WTC11 (cell line): Measurements from ENCODE around the gene PRSS8. TPM values are rescaled to one million over a fixed set of nuclear protein-coding genes. Genes with fewer than 3 reads are reported as not detected.

ENCODE experiments used
- CREB1 ChIP-seq: sonication (generic); formaldehyde crosslinking; IDR thresholded peaks from 2 replicates; pipeline ENCODE4 v1.8.0; 2023; ENCODE audit warnings: mild to moderate bottlenecking, missing genetic modification reagents
- CREM ChIP-seq: sonication (generic); formaldehyde crosslinking; IDR thresholded peaks from 2 replicates; pipeline ENCODE4 v1.8.1; 2022; ENCODE audit warnings: mild to moderate bottlenecking, missing genetic modification reagents, moderate library complexity
- EMX1 ChIP-seq: fragments of 250-450 bp; sonication (Bioruptor Pico); IDR thresholded peaks from 2 replicates; pipeline ENCODE4 v1.8.0; 2021; ENCODE audit warnings: mild to moderate bottlenecking
- FOXK1 ChIP-seq: sonication (generic); formaldehyde crosslinking; IDR thresholded peaks from 2 replicates; pipeline ENCODE4 v1.8.0; 2022; ENCODE audit warnings: mild to moderate bottlenecking, moderate library complexity, missing genetic modification reagents
- GRHL2 ChIP-seq: fragments of 250-450 bp; sonication (Bioruptor Pico); IDR thresholded peaks from 2 replicates; pipeline ENCODE4 v1.8.0; 2022; ENCODE audit warnings: mild to moderate bottlenecking, moderate library complexity; ENCODE audit not compliant: insufficient replicate concordance, severe bottlenecking
- GTF2I ChIP-seq: fragments of 250-450 bp; sonication (Bioruptor Pico); conservative IDR thresholded peaks from 2 replicates; pipeline ENCODE4 v1.4.0; 2021; ENCODE audit warnings: mild to moderate bottlenecking
- HMGA2 ChIP-seq: fragments of 250-450 bp; sonication (Bioruptor Pico); IDR thresholded peaks from 2 replicates; pipeline ENCODE4 v1.4.0; 2021; ENCODE audit warnings: mild to moderate bottlenecking, moderate library complexity
- IRF2 ChIP-seq: sonication (generic); formaldehyde crosslinking; IDR thresholded peaks from 2 replicates; pipeline ENCODE4 v1.8.0; 2022; ENCODE audit warnings: low read depth, missing genetic modification reagents, borderline replicate concordance
- MXD4 ChIP-seq: fragments of 250-450 bp; sonication (Bioruptor Pico); IDR thresholded peaks from 2 replicates; pipeline ENCODE4 v1.8.0; 2021; ENCODE audit warnings: mild to moderate bottlenecking, moderate library complexity, borderline replicate concordance
- NFATC4 ChIP-seq: fragments of 250-450 bp; sonication (Bioruptor Pico); IDR thresholded peaks from 2 replicates; pipeline ENCODE4 v1.9.0; 2021; ENCODE audit warnings: mild to moderate bottlenecking
- NFE2L1 ChIP-seq: sonication (generic); formaldehyde crosslinking; IDR thresholded peaks from 2 replicates; pipeline ENCODE4 v1.8.1; 2023; ENCODE audit warnings: missing genetic modification reagents
- NR2C2 ChIP-seq: sonication (generic); formaldehyde crosslinking; IDR thresholded peaks from 2 replicates; pipeline ENCODE4 v1.8.0; 2022; ENCODE audit warnings: mild to moderate bottlenecking, missing genetic modification reagents
- NR3C1 ChIP-seq: sonication (generic); formaldehyde crosslinking; conservative IDR thresholded peaks from 2 replicates; pipeline ENCODE4 v1.8.1; 2023; ENCODE audit warnings: low read depth, mild to moderate bottlenecking, missing genetic modification reagents
- PRRX2 ChIP-seq: fragments of 250-450 bp; sonication (Bioruptor Pico); IDR thresholded peaks from 2 replicates; pipeline ENCODE4 v1.8.0; 2021; ENCODE audit warnings: mild to moderate bottlenecking
- RELA ChIP-seq: sonication (generic); formaldehyde crosslinking; IDR thresholded peaks from 2 replicates; pipeline ENCODE4 v1.8.1; 2022; ENCODE audit warnings: missing genetic modification reagents, mild to moderate bottlenecking, borderline replicate concordance
- SMAD4 ChIP-seq: sonication (generic); formaldehyde crosslinking; IDR thresholded peaks from 2 replicates; pipeline ENCODE4 v1.8.0; 2022; ENCODE audit warnings: mild to moderate bottlenecking, missing genetic modification reagents
- SP1 ChIP-seq: sonication (generic); formaldehyde crosslinking; conservative IDR thresholded peaks from 2 replicates; pipeline ENCODE4 v1.8.1; 2022; ENCODE audit warnings: missing genetic modification reagents
- TEAD4 ChIP-seq: sonication (generic); formaldehyde crosslinking; IDR thresholded peaks from 2 replicates; pipeline ENCODE4 v1.8.0; 2022; ENCODE audit warnings: mild to moderate bottlenecking, missing genetic modification reagents
- ZBTB21 ChIP-seq: sonication (generic); formaldehyde crosslinking; IDR thresholded peaks from 2 replicates; pipeline ENCODE4 v1.8.1; 2023; ENCODE audit warnings: mild to moderate bottlenecking, missing genetic modification reagents, borderline replicate concordance
- ZNF121 ChIP-seq: sonication (generic); formaldehyde crosslinking; IDR thresholded peaks from 2 replicates; pipeline ENCODE4 v1.8.0; 2023; ENCODE audit warnings: missing genetic modification reagents
- ZNF138 ChIP-seq: sonication (generic); formaldehyde crosslinking; conservative IDR thresholded peaks from 2 replicates; pipeline ENCODE4 v1.8.1; 2022; ENCODE audit warnings: mild to moderate bottlenecking, moderate library complexity, missing genetic modification reagents
- ZNF219 ChIP-seq: sonication (generic); formaldehyde crosslinking; IDR thresholded peaks from 2 replicates; pipeline ENCODE4 v1.8.0; 2023; ENCODE audit warnings: missing genetic modification reagents, mild to moderate bottlenecking, borderline replicate concordance
- total RNA-seq: library from RNA; stranded (reverse); gene quantifications from 3 replicates; pipeline ENCODE4 v1.2.3, GENCODE V29; 2021
- TF ChIP-seq, protein P1 (sequence below): sonication (generic); formaldehyde crosslinking; IDR thresholded peaks from 2 replicates; pipeline ENCODE4 v1.8.1; 2023; ENCODE audit warnings: mild to moderate bottlenecking, missing genetic modification reagents
- TF ChIP-seq, protein P2 (sequence below): sonication (generic); formaldehyde crosslinking; IDR thresholded peaks from 2 replicates; pipeline ENCODE4 v1.8.1; 2022; ENCODE audit warnings: missing genetic modification reagents, borderline replicate concordance
- TF ChIP-seq, protein P3 (sequence below): sonication (generic); formaldehyde crosslinking; IDR thresholded peaks from 2 replicates; pipeline ENCODE4 v1.8.1; 2022; ENCODE audit warnings: mild to moderate bottlenecking, missing genetic modification reagents, moderate library complexity, borderline replicate concordance
- TF ChIP-seq, protein P4 (sequence below): fragments of 250-450 bp; sonication (Bioruptor Pico); IDR thresholded peaks from 2 replicates; pipeline ENCODE4 v1.9.0; 2021; ENCODE audit warnings: mild to moderate bottlenecking
- TF ChIP-seq, protein P5 (sequence below): sonication (generic); formaldehyde crosslinking; IDR thresholded peaks from 2 replicates; pipeline ENCODE4 v1.8.0; 2022; ENCODE audit warnings: mild to moderate bottlenecking, missing genetic modification reagents
- TF ChIP-seq, protein P6 (sequence below): fragments of 250-450 bp; sonication (Bioruptor Pico); IDR thresholded peaks from 2 replicates; pipeline ENCODE4 v1.8.0; 2021; ENCODE audit warnings: mild to moderate bottlenecking
- TF ChIP-seq, protein P7 (sequence below): sonication (generic); formaldehyde crosslinking; IDR thresholded peaks from 2 replicates; pipeline ENCODE4 v1.8.0; 2023; ENCODE audit warnings: missing genetic modification reagents
- TF ChIP-seq, protein P8 (sequence below): sonication (generic); formaldehyde crosslinking; IDR thresholded peaks from 2 replicates; pipeline ENCODE4 v1.8.1; 2023; ENCODE audit warnings: mild to moderate bottlenecking, moderate library complexity, missing genetic modification reagents

PRSS8 gene
- total RNA-seq, 1 experiment from 2014 or later, result 78.8 TPM

DNA sequence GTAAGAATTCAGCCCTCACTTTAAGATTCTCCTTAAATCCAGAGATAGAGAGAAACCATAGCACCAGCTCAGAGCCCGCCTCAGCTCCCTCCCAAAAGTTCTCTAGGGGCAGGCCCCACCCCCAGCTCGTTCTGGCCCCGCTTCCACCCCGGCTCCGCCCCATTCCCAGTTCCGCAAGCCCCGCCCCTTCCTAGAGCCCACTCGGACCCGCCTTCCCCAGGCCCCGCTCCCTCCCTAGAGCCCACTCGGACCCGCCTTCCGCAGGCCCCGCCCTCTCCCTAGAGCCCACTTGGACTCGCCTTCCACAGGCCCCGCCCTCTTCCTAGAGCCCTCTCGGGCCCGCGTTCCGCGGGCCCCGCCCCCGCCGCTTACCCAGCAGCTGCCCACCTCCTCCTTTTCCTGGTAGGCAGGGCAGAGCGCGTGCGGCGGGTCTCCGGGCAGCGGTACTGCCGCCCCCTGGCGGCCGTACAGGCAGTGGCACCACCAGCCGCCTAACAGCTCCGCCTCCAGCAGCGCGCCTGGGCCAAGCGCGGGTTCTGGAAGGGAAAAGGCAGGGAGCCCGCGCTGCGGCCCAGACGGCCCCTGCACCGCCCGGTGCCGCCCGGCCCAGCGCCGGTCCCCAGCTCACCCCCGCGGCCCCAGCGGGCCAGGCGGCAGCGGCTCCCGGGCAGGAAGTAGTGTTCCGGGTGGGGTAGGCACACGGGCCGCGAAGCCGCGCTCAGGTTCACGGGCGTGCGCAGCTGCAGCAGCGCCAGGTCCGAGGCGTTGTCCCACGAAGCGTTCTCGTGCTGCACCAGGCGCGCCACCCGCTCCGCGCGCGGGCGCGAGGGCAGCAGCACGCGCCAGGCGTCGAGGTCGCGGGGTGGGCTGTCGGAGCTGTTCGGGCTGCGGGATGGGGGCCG is 6.8 kb upstream of the PRSS8 start (continued):
- TF ChIP-seq IRF2 (CRISPR knock-in tag), result peak; percentile 79
- no peak for TF ChIP-seq HMGA2 (CRISPR knock-in tag)
- TF ChIP-seq ZNF121 (CRISPR knock-in tag), result no peak
- TF ChIP-seq, protein P1, sequence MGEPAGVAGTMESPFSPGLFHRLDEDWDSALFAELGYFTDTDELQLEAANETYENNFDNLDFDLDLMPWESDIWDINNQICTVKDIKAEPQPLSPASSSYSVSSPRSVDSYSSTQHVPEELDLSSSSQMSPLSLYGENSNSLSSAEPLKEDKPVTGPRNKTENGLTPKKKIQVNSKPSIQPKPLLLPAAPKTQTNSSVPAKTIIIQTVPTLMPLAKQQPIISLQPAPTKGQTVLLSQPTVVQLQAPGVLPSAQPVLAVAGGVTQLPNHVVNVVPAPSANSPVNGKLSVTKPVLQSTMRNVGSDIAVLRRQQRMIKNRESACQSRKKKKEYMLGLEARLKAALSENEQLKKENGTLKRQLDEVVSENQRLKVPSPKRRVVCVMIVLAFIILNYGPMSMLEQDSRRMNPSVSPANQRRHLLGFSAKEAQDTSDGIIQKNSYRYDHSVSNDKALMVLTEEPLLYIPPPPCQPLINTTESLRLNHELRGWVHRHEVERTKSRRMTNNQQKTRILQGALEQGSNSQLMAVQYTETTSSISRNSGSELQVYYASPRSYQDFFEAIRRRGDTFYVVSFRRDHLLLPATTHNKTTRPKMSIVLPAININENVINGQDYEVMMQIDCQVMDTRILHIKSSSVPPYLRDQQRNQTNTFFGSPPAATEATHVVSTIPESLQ (CRISPR knock-in tag), result no peak
- TF ChIP-seq, protein P2, sequence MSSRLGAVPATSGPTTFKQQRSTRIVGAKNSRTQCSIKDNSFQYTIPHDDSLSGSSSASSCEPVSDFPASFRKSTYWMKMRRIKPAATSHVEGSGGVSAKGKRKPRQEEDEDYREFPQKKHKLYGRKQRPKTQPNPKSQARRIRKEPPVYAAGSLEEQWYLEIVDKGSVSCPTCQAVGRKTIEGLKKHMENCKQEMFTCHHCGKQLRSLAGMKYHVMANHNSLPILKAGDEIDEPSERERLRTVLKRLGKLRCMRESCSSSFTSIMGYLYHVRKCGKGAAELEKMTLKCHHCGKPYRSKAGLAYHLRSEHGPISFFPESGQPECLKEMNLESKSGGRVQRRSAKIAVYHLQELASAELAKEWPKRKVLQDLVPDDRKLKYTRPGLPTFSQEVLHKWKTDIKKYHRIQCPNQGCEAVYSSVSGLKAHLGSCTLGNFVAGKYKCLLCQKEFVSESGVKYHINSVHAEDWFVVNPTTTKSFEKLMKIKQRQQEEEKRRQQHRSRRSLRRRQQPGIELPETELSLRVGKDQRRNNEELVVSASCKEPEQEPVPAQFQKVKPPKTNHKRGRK (CRISPR knock-in tag), result no peak
- peak; percentile 86 for TF ChIP-seq NFE2L1 (CRISPR knock-in tag)
- TF ChIP-seq EMX1 (CRISPR knock-in tag), result no peak
- TF ChIP-seq, protein P3, sequence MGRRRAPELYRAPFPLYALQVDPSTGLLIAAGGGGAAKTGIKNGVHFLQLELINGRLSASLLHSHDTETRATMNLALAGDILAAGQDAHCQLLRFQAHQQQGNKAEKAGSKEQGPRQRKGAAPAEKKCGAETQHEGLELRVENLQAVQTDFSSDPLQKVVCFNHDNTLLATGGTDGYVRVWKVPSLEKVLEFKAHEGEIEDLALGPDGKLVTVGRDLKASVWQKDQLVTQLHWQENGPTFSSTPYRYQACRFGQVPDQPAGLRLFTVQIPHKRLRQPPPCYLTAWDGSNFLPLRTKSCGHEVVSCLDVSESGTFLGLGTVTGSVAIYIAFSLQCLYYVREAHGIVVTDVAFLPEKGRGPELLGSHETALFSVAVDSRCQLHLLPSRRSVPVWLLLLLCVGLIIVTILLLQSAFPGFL (CRISPR knock-in tag), result peak; percentile 68; the same call in 1 of the 2 replicates
- TF ChIP-seq GRHL2 (CRISPR knock-in tag), result no peak
- TF ChIP-seq SMAD4 (CRISPR knock-in tag), result peak; percentile 90; the same call in 1 of the 2 replicates
- TF ChIP-seq NR3C1, result peak; percentile 90; the same call in 1 of the 2 replicates
- peak; percentile 86; the same call in 1 of the 2 replicates for TF ChIP-seq FOXK1 (CRISPR knock-in tag)
- peak; percentile 89 for TF ChIP-seq SP1 (CRISPR knock-in tag)
- TF ChIP-seq CREM (CRISPR knock-in tag), result peak; percentile 78; the same call in 1 of the 2 replicates
- TF ChIP-seq, protein P4, sequence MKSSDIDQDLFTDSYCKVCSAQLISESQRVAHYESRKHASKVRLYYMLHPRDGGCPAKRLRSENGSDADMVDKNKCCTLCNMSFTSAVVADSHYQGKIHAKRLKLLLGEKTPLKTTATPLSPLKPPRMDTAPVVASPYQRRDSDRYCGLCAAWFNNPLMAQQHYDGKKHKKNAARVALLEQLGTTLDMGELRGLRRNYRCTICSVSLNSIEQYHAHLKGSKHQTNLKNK (CRISPR knock-in tag), result no peak
- TF ChIP-seq ZNF138, result no peak; the same call in 1 of the 2 replicates
- 0 out of 2 replicates have a peak, but pooled peaks have one; percentile 79 for TF ChIP-seq ZNF219 (CRISPR knock-in tag)
- TF ChIP-seq, protein P5, sequence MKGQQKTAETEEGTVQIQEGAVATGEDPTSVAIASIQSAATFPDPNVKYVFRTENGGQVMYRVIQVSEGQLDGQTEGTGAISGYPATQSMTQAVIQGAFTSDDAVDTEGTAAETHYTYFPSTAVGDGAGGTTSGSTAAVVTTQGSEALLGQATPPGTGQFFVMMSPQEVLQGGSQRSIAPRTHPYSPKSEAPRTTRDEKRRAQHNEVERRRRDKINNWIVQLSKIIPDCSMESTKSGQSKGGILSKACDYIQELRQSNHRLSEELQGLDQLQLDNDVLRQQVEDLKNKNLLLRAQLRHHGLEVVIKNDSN (CRISPR knock-in tag), result peak; percentile 53
- peak; percentile 70; the same call in 1 of the 2 replicates for TF ChIP-seq NR2C2 (CRISPR knock-in tag)
- TF ChIP-seq MXD4 (CRISPR knock-in tag), result no peak
- TF ChIP-seq, protein P6, sequence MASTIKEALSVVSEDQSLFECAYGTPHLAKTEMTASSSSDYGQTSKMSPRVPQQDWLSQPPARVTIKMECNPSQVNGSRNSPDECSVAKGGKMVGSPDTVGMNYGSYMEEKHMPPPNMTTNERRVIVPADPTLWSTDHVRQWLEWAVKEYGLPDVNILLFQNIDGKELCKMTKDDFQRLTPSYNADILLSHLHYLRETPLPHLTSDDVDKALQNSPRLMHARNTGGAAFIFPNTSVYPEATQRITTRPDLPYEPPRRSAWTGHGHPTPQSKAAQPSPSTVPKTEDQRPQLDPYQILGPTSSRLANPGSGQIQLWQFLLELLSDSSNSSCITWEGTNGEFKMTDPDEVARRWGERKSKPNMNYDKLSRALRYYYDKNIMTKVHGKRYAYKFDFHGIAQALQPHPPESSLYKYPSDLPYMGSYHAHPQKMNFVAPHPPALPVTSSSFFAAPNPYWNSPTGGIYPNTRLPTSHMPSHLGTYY (CRISPR knock-in tag), result no peak
- TF ChIP-seq, protein P7, sequence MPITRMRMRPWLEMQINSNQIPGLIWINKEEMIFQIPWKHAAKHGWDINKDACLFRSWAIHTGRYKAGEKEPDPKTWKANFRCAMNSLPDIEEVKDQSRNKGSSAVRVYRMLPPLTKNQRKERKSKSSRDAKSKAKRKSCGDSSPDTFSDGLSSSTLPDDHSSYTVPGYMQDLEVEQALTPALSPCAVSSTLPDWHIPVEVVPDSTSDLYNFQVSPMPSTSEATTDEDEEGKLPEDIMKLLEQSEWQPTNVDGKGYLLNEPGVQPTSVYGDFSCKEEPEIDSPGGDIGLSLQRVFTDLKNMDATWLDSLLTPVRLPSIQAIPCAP (CRISPR knock-in tag), result peak; percentile 96
- TF ChIP-seq, protein P8, sequence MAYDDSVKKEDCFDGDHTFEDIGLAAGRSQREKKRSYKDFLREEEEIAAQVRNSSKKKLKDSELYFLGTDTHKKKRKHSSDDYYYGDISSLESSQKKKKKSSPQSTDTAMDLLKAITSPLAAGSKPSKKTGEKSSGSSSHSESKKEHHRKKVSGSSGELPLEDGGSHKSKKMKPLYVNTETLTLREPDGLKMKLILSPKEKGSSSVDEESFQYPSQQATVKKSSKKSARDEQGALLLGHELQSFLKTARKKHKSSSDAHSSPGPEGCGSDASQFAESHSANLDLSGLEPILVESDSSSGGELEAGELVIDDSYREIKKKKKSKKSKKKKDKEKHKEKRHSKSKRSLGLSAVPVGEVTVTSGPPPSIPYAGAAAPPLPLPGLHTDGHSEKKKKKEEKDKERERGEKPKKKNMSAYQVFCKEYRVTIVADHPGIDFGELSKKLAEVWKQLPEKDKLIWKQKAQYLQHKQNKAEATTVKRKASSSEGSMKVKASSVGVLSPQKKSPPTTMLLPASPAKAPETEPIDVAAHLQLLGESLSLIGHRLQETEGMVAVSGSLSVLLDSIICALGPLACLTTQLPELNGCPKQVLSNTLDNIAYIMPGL (CRISPR knock-in tag), result peak; percentile 65
- TF ChIP-seq RELA, result peak; percentile 88
- TF ChIP-seq PRRX2 (CRISPR knock-in tag), result no peak
- TF ChIP-seq ZBTB21 (CRISPR knock-in tag), result peak; percentile 46; the same call in 1 of the 2 replicates
- TF ChIP-seq TEAD4, result peak; percentile 95
- no peak for TF ChIP-seq NFATC4 (CRISPR knock-in tag)
- no peak for TF ChIP-seq CREB1 (CRISPR knock-in tag)
- no peak for TF ChIP-seq GTF2I (CRISPR knock-in tag)
